Measurements from ENCODE around the gene URI1.

The URI1 gene

DNA sequence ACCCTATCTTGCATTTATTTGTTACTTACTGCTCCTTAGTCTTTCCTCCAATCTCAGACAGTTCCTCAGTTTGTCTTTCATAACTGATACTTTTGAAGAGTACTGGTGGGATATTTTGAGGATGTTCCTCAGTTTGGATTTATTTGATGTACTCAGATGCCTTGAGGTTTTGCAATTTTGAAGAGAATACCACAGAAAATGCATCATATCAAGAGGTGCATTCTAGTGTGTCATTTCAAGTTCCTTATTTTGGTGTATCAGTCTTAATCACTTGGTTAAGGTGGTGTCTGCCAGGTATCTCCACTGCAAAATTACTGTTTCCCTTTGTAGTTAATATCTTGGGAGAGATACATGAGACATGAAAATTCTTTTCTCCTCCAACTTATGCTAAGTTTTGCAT, 75.1 kb downstream of the URI1 start:
- TF ChIP-seq EZH2 (IDR thresholded peaks at IDR 0.05; ENCODE audit: borderline replicate concordance, low read length) = no peak
- TF ChIP-seq, protein P1, sequence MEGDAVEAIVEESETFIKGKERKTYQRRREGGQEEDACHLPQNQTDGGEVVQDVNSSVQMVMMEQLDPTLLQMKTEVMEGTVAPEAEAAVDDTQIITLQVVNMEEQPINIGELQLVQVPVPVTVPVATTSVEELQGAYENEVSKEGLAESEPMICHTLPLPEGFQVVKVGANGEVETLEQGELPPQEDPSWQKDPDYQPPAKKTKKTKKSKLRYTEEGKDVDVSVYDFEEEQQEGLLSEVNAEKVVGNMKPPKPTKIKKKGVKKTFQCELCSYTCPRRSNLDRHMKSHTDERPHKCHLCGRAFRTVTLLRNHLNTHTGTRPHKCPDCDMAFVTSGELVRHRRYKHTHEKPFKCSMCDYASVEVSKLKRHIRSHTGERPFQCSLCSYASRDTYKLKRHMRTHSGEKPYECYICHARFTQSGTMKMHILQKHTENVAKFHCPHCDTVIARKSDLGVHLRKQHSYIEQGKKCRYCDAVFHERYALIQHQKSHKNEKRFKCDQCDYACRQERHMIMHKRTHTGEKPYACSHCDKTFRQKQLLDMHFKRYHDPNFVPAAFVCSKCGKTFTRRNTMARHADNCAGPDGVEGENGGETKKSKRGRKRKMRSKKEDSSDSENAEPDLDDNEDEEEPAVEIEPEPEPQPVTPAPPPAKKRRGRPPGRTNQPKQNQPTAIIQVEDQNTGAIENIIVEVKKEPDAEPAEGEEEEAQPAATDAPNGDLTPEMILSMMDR (IDR thresholded peaks at IDR 0.05; ENCODE audit: low read length) = no peak
- no peaks in the 10 kb centered on the region for H3K4me1 ChIP-seq (ENCODE audit: insufficient read depth, low read length, severe bottlenecking)
- H3K4me2 ChIP-seq (ENCODE audit: low read length) = no peak overlapping the region
- H3K9me2 ChIP-seq (ENCODE audit: low read depth, low read length) = no peaks in the 10 kb centered on the region
- 0 out of 2 replicates have a peak, but pooled peaks cover under 1% of the 10 kb centered on the region for H3K9me3 ChIP-seq (ENCODE audit: low read length)
- H4K20me1 ChIP-seq (ENCODE audit: insufficient read depth, low read length) = no peaks in the 10 kb centered on the region
- H3K4me3 ChIP-seq (ENCODE audit: low read depth, low read length, poor library complexity, severe bottlenecking) = no peak overlapping the region
- H3F3A ChIP-seq (ENCODE audit: insufficient read depth, low read length) = no peaks in the 10 kb centered on the region
- H3K9ac ChIP-seq (ENCODE audit: low read length) = no peak overlapping the region
- no peak overlapping the region for H2AFZ ChIP-seq (ENCODE audit: low read length)
- H3K79me2 ChIP-seq (ENCODE audit: insufficient read depth, low read length) = no peaks in the 10 kb centered on the region
- no peak overlapping the region for H3K27ac ChIP-seq (ENCODE audit: low read depth, low read length, poor library complexity, severe bottlenecking)
- H3K36me3 ChIP-seq (ENCODE audit: insufficient read depth, low read length) = peaks cover 45% of the 10 kb centered on the region
- no peaks in the 10 kb centered on the region for H3K27me3 ChIP-seq (ENCODE audit: insufficient read depth, low read length)

DNA sequence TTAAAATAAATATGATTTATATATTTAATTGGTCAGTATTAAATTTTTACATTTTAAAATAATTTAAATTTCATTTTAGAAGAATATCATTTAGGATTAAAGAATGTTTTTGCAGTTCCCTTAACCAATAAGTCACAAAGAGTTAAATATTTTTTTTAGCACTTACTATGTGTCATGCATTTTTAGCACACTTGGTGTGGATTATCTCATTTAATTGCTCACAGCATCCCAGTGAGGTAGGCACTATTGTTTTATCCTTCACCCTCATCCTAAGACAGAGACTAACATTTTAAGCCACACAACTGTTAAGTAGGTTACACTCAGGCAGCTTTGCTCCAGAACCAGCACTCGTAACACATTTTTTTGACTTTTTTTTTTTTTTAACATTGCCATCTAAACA, 78.2 kb downstream of the URI1 start:
- no peak for TF ChIP-seq EZH2 (IDR thresholded peaks at IDR 0.05; ENCODE audit: borderline replicate concordance, low read length)
- TF ChIP-seq, protein P1 (IDR thresholded peaks at IDR 0.05; ENCODE audit: low read length) = no peak
- 0 out of 2 replicates have a peak, but pooled peaks cover 4% of the 10 kb centered on the region for H3K9me3 ChIP-seq (ENCODE audit: low read length)

DNA sequence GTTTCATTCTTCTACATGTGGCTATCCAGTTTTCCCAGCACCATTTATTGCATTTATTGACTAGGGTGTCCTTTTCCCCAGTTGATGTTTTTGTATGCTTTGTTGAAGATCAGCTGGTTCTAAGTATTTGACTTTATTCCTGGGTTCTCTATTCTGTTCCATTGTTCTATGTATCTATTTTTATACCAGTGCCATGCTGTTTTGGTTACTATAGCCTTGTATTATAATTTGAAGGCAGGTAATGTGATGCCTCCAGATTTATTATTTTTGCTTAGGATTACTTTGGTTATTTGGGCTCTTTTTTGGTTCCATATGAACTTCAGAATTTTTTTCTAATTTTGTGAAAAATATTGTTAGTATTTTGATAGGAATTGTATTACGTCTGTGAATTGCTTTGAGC, 80.6 kb downstream of the URI1 start:
- H3K4me2 ChIP-seq (ENCODE audit: low read length) = no peak overlapping the region
- no peak overlapping the region for H3K4me3 ChIP-seq (ENCODE audit: low read depth, low read length, poor library complexity, severe bottlenecking)
- no peaks in the 10 kb centered on the region for H3K4me1 ChIP-seq (ENCODE audit: insufficient read depth, low read length, severe bottlenecking)
- no peaks in the 10 kb centered on the region for H3K9me2 ChIP-seq (ENCODE audit: low read depth, low read length)
- H3K27me3 ChIP-seq (ENCODE audit: insufficient read depth, low read length) = no peaks in the 10 kb centered on the region
- peaks cover 19% of the 10 kb centered on the region for H3K36me3 ChIP-seq (ENCODE audit: insufficient read depth, low read length)
- TF ChIP-seq, protein P1 (IDR thresholded peaks at IDR 0.05; ENCODE audit: low read length) = no peak
- no peak for TF ChIP-seq EZH2 (IDR thresholded peaks at IDR 0.05; ENCODE audit: borderline replicate concordance, low read length)
- no peaks in the 10 kb centered on the region for H4K20me1 ChIP-seq (ENCODE audit: insufficient read depth, low read length)
- 0 out of 2 replicates have a peak, but pooled peaks cover 4% of the 10 kb centered on the region for H3K9me3 ChIP-seq (ENCODE audit: low read length)
- H3F3A ChIP-seq (ENCODE audit: insufficient read depth, low read length) = no peaks in the 10 kb centered on the region
- no peak overlapping the region for H3K27ac ChIP-seq (ENCODE audit: low read depth, low read length, poor library complexity, severe bottlenecking)
- H3K79me2 ChIP-seq (ENCODE audit: insufficient read depth, low read length) = no peaks in the 10 kb centered on the region
- H2AFZ ChIP-seq (ENCODE audit: low read length) = no peak overlapping the region
- H3K9ac ChIP-seq (ENCODE audit: low read length) = no peak overlapping the region

More for the DNA sequence above, 78.2 kb downstream of the URI1 start:
- Histone ChIP-seq H4K20me1 (ENCODE audit: insufficient read depth, low read length) (no peaks in the 10 kb centered on the region), H3K9me2 (ENCODE audit: low read depth, low read length) (no peaks in the 10 kb centered on the region), H3K27ac (ENCODE audit: low read depth, low read length, poor library complexity, severe bottlenecking) (no peak overlapping the region), H3F3A (ENCODE audit: insufficient read depth, low read length) (no peaks in the 10 kb centered on the region), H3K4me3 (ENCODE audit: low read depth, low read length, poor library complexity, severe bottlenecking) (no peak overlapping the region), H3K79me2 (ENCODE audit: insufficient read depth, low read length) (no peaks in the 10 kb centered on the region), H3K4me1 (ENCODE audit: insufficient read depth, low read length, severe bottlenecking) (no peaks in the 10 kb centered on the region), H3K27me3 (ENCODE audit: insufficient read depth, low read length) (no peaks in the 10 kb centered on the region), H3K9ac (ENCODE audit: low read length) (no peak overlapping the region), H2AFZ (ENCODE audit: low read length) (no peak overlapping the region), H3K4me2 (ENCODE audit: low read length) (no peak overlapping the region), H3K36me3 (ENCODE audit: insufficient read depth, low read length) (peaks cover 31% of the 10 kb centered on the region)
